ENCODE data around the gene GPALPP1.
A peak's percentile ranks its signal among the peaks of the same experiment; 100 is the strongest.
"Not testable (repeated sequence)": the region's sequence is repeated elsewhere in the genome, so short reads cannot be mapped to it uniquely, and the experiment has no call there.

Gene GPALPP1

GRCh38 chr13:45063261-45063860 is 74.0 kb downstream of the GPALPP1 start:
- TF ChIP-seq GATA1 (IDR thresholded peaks at IDR 0.05; ENCODE audit: low read depth, low read length) = no peak
- TF ChIP-seq POLR2A (IDR thresholded peaks at IDR 0.05; ENCODE audit: low read length) = no peak
- DNase-seq = no peak

- not testable (repeated sequence) for DNase-seq
These were observed 74.6 kb downstream of the GPALPP1 start for GRCh38 chr13:45063889-45064288.

- TF ChIP-seq POLR2A (IDR thresholded peaks at IDR 0.05; ENCODE audit: low read length) = no peak
- no peak for DNase-seq
These were observed 75.6 kb downstream of the GPALPP1 start for GRCh38 chr13:45064889-45065288.

GRCh38 chr13:45068036-45069001 is 79.0 kb downstream of the GPALPP1 start:
- DNase-seq = no peak
- TF ChIP-seq GATA1 (IDR thresholded peaks at IDR 0.05; ENCODE audit: low read depth, low read length) (no peak), POLR2A (IDR thresholded peaks at IDR 0.05; ENCODE audit: low read length) (no peak)

GRCh38 chr13:45073809-45074208 is 84.5 kb downstream of the GPALPP1 start:
- peak in 1 of 2 experiments; percentile 15 for DNase-seq
- TF ChIP-seq GATA1 (IDR thresholded peaks at IDR 0.05; ENCODE audit: low read depth, low read length) = no peak
- TF ChIP-seq POLR2A (IDR thresholded peaks at IDR 0.05; ENCODE audit: low read length) = no peak

GRCh38 chr13:45074721-45075120 is 85.4 kb downstream of the GPALPP1 start:
- DNase-seq = no peak
- TF ChIP-seq GATA1 (IDR thresholded peaks at IDR 0.05; ENCODE audit: low read depth, low read length) (no peak), POLR2A (IDR thresholded peaks at IDR 0.05; ENCODE audit: low read length) (no peak)

- DNase-seq = no peak
- TF ChIP-seq POLR2A (IDR thresholded peaks at IDR 0.05; ENCODE audit: low read length) = no peak
These were observed 88.7 kb downstream of the GPALPP1 start for GRCh38 chr13:45078003-45078402.
